A549 treated with CORT108297 at 1 μM for 4 hours (cell line): ENCODE data around the gene BTF3. TPM values are rescaled to one million over a fixed set of nuclear protein-coding genes. Genes with fewer than 3 reads are reported as not detected.

Source experiments
- total RNA-seq: library from RNA; stranded (reverse); fragments of 200-300 nt; extraction: Qiagen RNA extraction; gene quantifications from 5 replicates; pipeline ENCODE4 v1.2.3, GENCODE V29; 2022

The BTF3 gene
- total RNA-seq = 1,034 to 1,239 TPM (median 1,069 TPM) in 5 replicates

DNA sequence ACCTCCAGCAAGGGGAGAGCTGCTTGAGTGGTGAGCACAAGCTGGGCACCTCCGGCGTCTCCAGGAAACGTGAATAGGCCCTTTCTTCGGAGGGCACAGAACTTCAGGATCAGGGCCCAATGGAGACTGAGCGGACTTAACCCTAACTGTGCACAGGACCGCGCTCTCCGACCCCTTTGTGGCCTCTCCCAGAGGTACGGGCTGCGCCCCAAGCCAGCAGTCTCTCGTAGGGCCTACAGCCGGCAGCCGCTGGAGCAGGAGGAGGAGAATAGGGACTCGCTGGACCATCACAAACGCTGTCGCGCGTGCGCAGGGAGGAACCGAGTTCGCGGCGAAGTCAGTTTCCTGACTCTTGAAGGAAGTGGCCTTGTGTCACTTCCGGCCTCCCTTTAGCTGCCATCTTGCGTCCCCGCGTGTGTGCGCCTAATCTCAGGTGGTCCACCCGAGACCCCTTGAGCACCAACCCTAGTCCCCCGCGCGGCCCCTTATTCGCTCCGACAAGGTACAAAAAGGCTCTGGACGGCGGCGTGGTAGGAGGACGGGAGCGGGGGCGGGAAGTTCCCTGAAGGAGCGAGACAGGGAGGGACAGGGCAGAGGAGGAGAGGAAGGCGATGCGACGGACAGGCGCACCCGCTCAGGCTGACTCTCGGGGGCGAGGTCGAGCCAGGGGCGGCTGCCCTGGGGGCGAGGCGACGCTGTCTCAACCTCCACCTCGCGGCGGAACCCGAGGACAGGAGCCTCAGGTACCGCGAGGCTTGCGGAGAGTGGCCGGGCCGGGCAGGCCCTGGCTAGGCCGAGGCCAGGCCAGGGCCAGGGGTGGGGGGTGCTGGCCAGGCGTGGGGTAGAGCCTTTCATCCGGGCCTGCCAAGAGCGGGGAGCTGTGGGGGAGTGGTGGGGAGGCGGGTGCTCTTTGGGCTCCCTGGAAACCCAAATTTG lies at the start of gene BTF3:
Gene BTF3, plus strand, starts transcription at position 386 of the 936 bp plus-strand sequence. Its CDS starts 226 bp downstream, at position 612.

DNA sequence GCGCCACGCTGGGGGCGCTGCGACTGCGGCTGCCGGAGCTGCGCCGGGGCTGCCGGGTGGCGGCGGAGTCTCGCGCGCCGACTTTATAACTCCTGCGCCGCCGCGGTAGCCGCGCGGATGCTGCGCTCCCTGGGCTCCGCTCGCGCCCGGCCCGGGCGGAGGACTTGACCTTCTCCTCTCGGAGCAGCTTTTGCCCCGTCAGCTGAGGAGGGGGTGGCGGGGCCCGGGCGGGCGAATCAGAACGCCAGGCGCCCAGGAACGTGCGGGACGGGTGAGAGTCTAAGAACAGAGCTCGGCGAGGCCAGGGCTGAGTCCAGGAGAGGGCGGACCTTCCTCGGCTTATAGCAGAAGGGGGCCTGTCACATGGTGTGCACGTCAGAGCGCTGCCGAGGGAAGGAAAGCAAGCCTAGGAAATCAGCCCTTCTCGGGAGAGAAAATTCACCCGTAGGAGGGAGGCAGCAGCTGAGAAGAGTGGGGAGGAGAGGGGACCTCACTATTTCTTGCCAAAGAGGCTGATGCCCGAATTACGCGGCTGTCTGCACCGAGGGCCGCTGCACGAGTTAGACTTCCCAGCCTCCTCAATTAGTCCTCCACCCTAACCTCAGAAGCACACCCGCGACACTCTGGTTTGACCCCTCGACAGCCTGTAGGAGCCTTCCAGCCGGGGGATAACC lies 49.6 kb upstream of the BTF3 start, which contains the start of gene FOXD1:
Gene FOXD1, minus strand, starts transcription at position 315 of the 674 bp plus-strand sequence. CDS start 415 bp downstream, outside the sequence.

Other genes with a start within 250 kb of the BTF3 start
- gene FOXD1, start 49.7 kb upstream of the BTF3 start, total RNA-seq = 12.2 to 19.5 TPM (median 17.4 TPM) in 5 replicates
- gene ANKRA2, start 67.2 kb downstream of the BTF3 start, total RNA-seq = 9.4 to 11.8 TPM (median 11.3 TPM) in 5 replicates
- gene UTP15, start 67.3 kb downstream of the BTF3 start, total RNA-seq = 18.1 to 23.5 TPM (median 19.1 TPM) in 5 replicates
- gene ARHGEF28, start 127.8 kb downstream of the BTF3 start, total RNA-seq = 12.9 to 14.5 TPM (median 13.5 TPM) in 5 replicates